K562 (cell line): ENCODE measurements around the gene PHKB. TPM values are rescaled to one million over a fixed set of nuclear protein-coding genes. Genes with fewer than 3 reads are reported as not detected.

Source experiments
- BHLHE40 ChIP-seq: IDR thresholded peaks from 2 replicates; pipeline ENCODE4 v1.6.1; 2011; ENCODE audit warnings: low read length, improper control_type of control experiment
- CBFA2T3 ChIP-seq: fragments of 450-650 bp; IDR thresholded peaks from 2 replicates; pipeline ENCODE4 v1.6.1; 2017
- CREM ChIP-seq: IDR thresholded peaks from 2 replicates; pipeline ENCODE4 v1.6.1; 2014; ENCODE audit warnings: antibody characterized with exemption, low read depth
- EGR1 ChIP-seq: fragments of 450-650 bp; conservative IDR thresholded peaks from 2 replicates; pipeline ENCODE4 v1.6.1; 2017; ENCODE audit warnings: mild to moderate bottlenecking
- ELF1 ChIP-seq: fragments of 200-800 bp; sonication (Bioruptor generic); IDR thresholded peaks from 2 replicates; pipeline ENCODE4 v1.6.1; 2016; ENCODE audit warnings: missing genetic modification characterization, missing compliant biosample characterization
- FOSL1 ChIP-seq: fragments of 200-800 bp; sonication (Bioruptor generic); conservative IDR thresholded peaks from 2 replicates; pipeline ENCODE4 v1.6.1; 2016; ENCODE audit warnings: missing genetic modification characterization, missing compliant biosample characterization
- GABPB1 ChIP-seq: sonication (generic); formaldehyde crosslinking; IDR thresholded peaks from 2 replicates; pipeline ENCODE4 v1.8.0; 2022; ENCODE audit warnings: mild to moderate bottlenecking, missing genetic modification reagents
- HMG20B ChIP-seq: fragments of 250-450 bp; sonication (Bioruptor Pico); IDR thresholded peaks from 2 replicates; pipeline ENCODE4 v1.5.0; 2021; ENCODE audit warnings: mild to moderate bottlenecking
- KAT8 ChIP-seq: fragments of 450-650 bp; IDR thresholded peaks from 2 replicates; pipeline ENCODE4 v1.6.1; 2016; ENCODE audit warnings: low read depth, mild to moderate bottlenecking
- MAX ChIP-seq: sonication (generic); formaldehyde crosslinking; IDR thresholded peaks from 2 replicates; pipeline ENCODE4 v1.9.0; 2022; ENCODE audit warnings: mild to moderate bottlenecking, missing genetic modification reagents
- MIER1 ChIP-seq: fragments of 450-650 bp; IDR thresholded peaks from 2 replicates; pipeline ENCODE4 v1.6.1; 2016; ENCODE audit warnings: antibody characterized with exemption, mild to moderate bottlenecking, low read depth
- MITF ChIP-seq: IDR thresholded peaks from 2 replicates; pipeline ENCODE4 v1.6.1; 2014; ENCODE audit warnings: antibody characterized with exemption
- MXI1 ChIP-seq: IDR thresholded peaks from 2 replicates; pipeline ENCODE4 v1.6.1; 2011; ENCODE audit warnings: low read depth, mild to moderate bottlenecking, improper control_type of control experiment, low read length
- NR4A1 ChIP-seq, 2 experiments: fragments of 250-450 bp in 1 of 2; fragments of 450-650 bp in 1 of 2; sonication (Bioruptor Pico) in 1 of 2; IDR thresholded peaks; 2 replicates each; pipeline versions ENCODE4 v1.4.0 to v1.6.1; 2016 to 2020; ENCODE audit warnings: mild to moderate bottlenecking in 2 of 2, missing compliant biosample characterization in 1 of 2, missing genetic modification characterization in 1 of 2, moderate library complexity in 1 of 2
- PHB ChIP-seq: fragments of 250-450 bp; sonication (Bioruptor Pico); IDR thresholded peaks from 2 replicates; pipeline ENCODE4 v1.5.0; 2021
- PHF8 ChIP-seq: fragments of 200-600 bp; sonication (generic); IDR thresholded peaks from 2 replicates; pipeline ENCODE4 v1.6.1; 2012; ENCODE audit warnings: mixed run types, mild to moderate bottlenecking, inconsistent platforms, low read length, moderate library complexity, borderline replicate concordance
- RFX1 ChIP-seq: fragments of 450-650 bp; IDR thresholded peaks from 2 replicates; pipeline ENCODE4 v1.6.1; 2016; ENCODE audit warnings: mild to moderate bottlenecking, moderate library complexity
- RNF2 ChIP-seq: sonication (generic); IDR thresholded peaks from 2 replicates; pipeline ENCODE4 v1.6.1; 2016
- SMAD2 ChIP-seq: fragments of 150-350 bp; IDR thresholded peaks from 2 replicates; pipeline ENCODE4 v1.6.1; 2014; ENCODE audit warnings: low read depth, mild to moderate bottlenecking, low read length
- TSC22D4 ChIP-seq: fragments of 450-650 bp; IDR thresholded peaks from 2 replicates; pipeline ENCODE4 v1.6.1; 2016; ENCODE audit warnings: missing genetic modification characterization, missing biosample characterization, control low read depth
- ZFP36 ChIP-seq: fragments of 150-350 bp; IDR thresholded peaks from 2 replicates; pipeline ENCODE4 v1.6.1; 2018; ENCODE audit warnings: low read length, low read depth; ENCODE audit not compliant: partially characterized antibody
- ZNF212 ChIP-seq: fragments of 450-650 bp; formaldehyde crosslinking; IDR thresholded peaks from 2 replicates; pipeline ENCODE4 v1.4.0; 2020; ENCODE audit warnings: mild to moderate bottlenecking
- ZNF239 ChIP-seq: fragments of 250-450 bp; sonication (Bioruptor Pico); IDR thresholded peaks from 2 replicates; pipeline ENCODE4 v1.4.0; 2020; ENCODE audit warnings: mild to moderate bottlenecking
- ZNF583 ChIP-seq: fragments of 250-450 bp; sonication (Bioruptor Pico); IDR thresholded peaks from 2 replicates; pipeline ENCODE4 v1.4.0; 2020
- ZNF586 ChIP-seq: fragments of 450-650 bp; formaldehyde crosslinking; conservative IDR thresholded peaks from 2 replicates; pipeline ENCODE4 v1.4.0; 2020; ENCODE audit warnings: mild to moderate bottlenecking, moderate library complexity
- polyA plus RNA-seq, 8 experiments: library from polyadenylated mRNA; depleted of rRNA in 4 of 8; stranded (reverse) in 5 of 8; unstranded in 3 of 8; fragments of >200 nt; fragmentation: Nextera tagmentation in 2 of 8; fragmentation: Illumina TruSeq in 1 of 8; extraction: Ambion mirVana in 2 of 8; extraction: Trizol in 1 of 8; gene quantifications; 2 replicates each; pipeline versions ENCODE4 v1.2.1 to v1.2.3, GENCODE V29; 2011 to 2014; ENCODE audit warnings: inconsistent platforms in 1 of 8, missing spikeins in 1 of 8
- total RNA-seq, 7 experiments: library from RNA; depleted of rRNA in 6 of 7; stranded (reverse); fragments of >200 nt in 6 of 7; fragmentation: Illumina TruSeq in 2 of 7; extraction: Trizol in 2 of 7; gene quantifications; 2 replicates each; pipeline versions ENCODE4 v1.2.1 to v1.2.3, GENCODE V29; 2011 to 2021; ENCODE audit warnings: low replicate concordance in 1 of 7
- TF ChIP-seq, protein P1 (sequence below): sonication (generic); formaldehyde crosslinking; IDR thresholded peaks from 2 replicates; pipeline ENCODE4 v1.8.0; 2022; ENCODE audit warnings: mild to moderate bottlenecking, low read depth, missing genetic modification reagents
- TF ChIP-seq, protein P2 (sequence below): fragments of 450-650 bp; IDR thresholded peaks from 2 replicates; pipeline ENCODE4 v1.6.1; 2017; ENCODE audit warnings: antibody characterized with exemption

The PHKB gene
- total and polyA plus RNA-seq, 9 of the 15 experiments (the other 6 are each of a cell fraction or from before 2014, with no cell fraction given): 24.7 to 92.3 (median 67.0) TPM

DNA sequence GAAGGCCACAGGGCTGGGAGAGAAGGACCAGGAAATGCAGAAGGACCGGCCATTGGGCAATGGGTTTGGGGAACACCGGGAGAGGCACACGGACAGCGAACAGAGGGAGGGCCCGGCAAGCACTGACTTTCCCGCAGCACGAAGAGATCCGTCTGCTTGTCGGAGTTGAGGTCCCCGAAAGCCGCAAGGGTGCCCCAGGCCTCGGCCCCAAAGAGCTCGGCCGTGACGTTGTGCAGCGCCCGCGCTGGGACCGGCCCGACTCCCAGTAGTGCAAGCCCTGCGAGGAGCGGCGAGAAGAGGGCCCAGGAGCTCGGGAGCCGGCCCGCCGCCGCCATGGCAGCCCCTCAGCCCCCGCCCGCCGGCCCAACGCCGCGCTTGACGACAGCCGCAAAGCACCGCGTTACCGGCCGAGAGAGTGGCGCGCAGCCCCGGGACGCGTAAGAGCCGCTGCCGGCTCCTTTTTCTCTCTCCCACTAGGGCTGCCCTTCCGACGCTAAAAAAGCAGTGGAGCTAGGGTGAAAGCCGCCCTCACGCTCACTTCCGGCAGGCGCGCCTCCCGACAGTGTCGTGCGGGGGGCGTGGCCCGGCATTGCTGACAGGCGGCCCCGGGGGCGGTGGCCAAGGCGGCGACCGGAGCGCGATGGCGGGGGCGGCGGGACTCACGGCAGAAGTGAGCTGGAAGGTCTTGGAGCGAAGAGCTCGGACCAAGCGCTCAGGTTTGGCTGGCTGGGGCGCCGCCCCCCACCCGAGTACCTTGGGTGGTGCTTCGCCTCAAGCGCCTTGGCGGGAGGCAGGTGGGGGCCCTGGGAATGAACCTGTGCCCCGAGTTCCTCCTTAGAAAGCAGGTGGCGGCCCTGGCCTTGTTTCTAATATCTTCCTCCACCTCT lies at the start of gene PHKB, which contains the start of gene ITFG1 (continued):
- TF ChIP-seq HMG20B (CRISPR knock-in tag): no peak
- TF ChIP-seq, protein P1, sequence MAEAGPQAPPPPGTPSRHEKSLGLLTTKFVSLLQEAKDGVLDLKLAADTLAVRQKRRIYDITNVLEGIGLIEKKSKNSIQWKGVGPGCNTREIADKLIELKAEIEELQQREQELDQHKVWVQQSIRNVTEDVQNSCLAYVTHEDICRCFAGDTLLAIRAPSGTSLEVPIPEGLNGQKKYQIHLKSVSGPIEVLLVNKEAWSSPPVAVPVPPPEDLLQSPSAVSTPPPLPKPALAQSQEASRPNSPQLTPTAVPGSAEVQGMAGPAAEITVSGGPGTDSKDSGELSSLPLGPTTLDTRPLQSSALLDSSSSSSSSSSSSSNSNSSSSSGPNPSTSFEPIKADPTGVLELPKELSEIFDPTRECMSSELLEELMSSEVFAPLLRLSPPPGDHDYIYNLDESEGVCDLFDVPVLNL (CRISPR knock-in tag): no peak
- no peak for TF ChIP-seq ZNF212 (CRISPR knock-in tag)
- no peak for TF ChIP-seq FOSL1 (tag)
- TF ChIP-seq KAT8: no peak
- peak; percentile 48; the same call in 1 of the 2 replicates for TF ChIP-seq PHB (CRISPR knock-in tag)
- peak; percentile 85 for TF ChIP-seq ELF1 (tag)
- no peak for TF ChIP-seq RNF2
- TF ChIP-seq, protein P2, sequence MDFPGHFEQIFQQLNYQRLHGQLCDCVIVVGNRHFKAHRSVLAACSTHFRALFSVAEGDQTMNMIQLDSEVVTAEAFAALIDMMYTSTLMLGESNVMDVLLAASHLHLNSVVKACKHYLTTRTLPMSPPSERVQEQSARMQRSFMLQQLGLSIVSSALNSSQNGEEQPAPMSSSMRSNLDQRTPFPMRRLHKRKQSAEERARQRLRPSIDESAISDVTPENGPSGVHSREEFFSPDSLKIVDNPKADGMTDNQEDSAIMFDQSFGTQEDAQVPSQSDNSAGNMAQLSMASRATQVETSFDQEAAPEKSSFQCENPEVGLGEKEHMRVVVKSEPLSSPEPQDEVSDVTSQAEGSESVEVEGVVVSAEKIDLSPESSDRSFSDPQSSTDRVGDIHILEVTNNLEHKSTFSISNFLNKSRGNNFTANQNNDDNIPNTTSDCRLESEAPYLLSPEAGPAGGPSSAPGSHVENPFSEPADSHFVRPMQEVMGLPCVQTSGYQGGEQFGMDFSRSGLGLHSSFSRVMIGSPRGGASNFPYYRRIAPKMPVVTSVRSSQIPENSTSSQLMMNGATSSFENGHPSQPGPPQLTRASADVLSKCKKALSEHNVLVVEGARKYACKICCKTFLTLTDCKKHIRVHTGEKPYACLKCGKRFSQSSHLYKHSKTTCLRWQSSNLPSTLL: no peak
- peak; percentile 1 for TF ChIP-seq ZFP36
- no peak for TF ChIP-seq MITF
- TF ChIP-seq CBFA2T3: no peak
- TF ChIP-seq TSC22D4 (tag): no peak
- TF ChIP-seq CREM: peak; percentile 67
- 0 out of 2 replicates have a peak, but pooled peaks have one; percentile 18 for TF ChIP-seq ZNF583 (CRISPR knock-in tag)
- TF ChIP-seq PHF8: peak; percentile 91; the same call in 1 of the 2 replicates
- TF ChIP-seq BHLHE40: no peak
- TF ChIP-seq RFX1: peak; percentile 70
- no peak for TF ChIP-seq MIER1
- no peak for TF ChIP-seq ZNF586 (CRISPR knock-in tag)
- no peak for TF ChIP-seq MXI1
- TF ChIP-seq ZNF239 (CRISPR knock-in tag): no peak
- peak; percentile 89 for TF ChIP-seq GABPB1 (CRISPR knock-in tag)
- TF ChIP-seq NR4A1 (CRISPR knock-in tag; IDR thresholded peaks at IDR 0.05): no peak
- TF ChIP-seq NR4A1 (tag; IDR thresholded peaks at IDR 0.05): no peak
- no peak for TF ChIP-seq SMAD2
- peak; percentile 97 for TF ChIP-seq EGR1
- TF ChIP-seq MAX (CRISPR knock-in tag): peak; percentile 49; the same call in 1 of the 2 replicates
